Osteoblast (primary cell): ENCODE data around the gene LMCD1. TPM values are rescaled to one million over a fixed set of nuclear protein-coding genes. Genes with fewer than 3 reads are reported as not detected.

Experiments used
- DNase-seq: peaks from one replicate; pipeline ENCODE4 v3.0.0; 2011; ENCODE audit warnings: low spot score, mixed read lengths; ENCODE audit not compliant: insufficient read length; ENCODE audit errors: missing footprints
- H2AFZ ChIP-seq: 2 replicates; pipeline ENCODE4 v1.6.0; 2011; ENCODE audit warnings: mild to moderate bottlenecking, low read length
- H3K27ac ChIP-seq: 2 replicates; pipeline ENCODE4 v1.5.1; 2011; ENCODE audit warnings: mild to moderate bottlenecking, low read depth, low read length, moderate library complexity
- H3K27me3 ChIP-seq: 2 replicates; pipeline ENCODE4 v1.6.0; 2012; ENCODE audit warnings: mild to moderate bottlenecking, control low read depth, inconsistent platforms, low read length, moderate library complexity; ENCODE audit not compliant: insufficient read depth
- H3K36me3 ChIP-seq: 2 replicates; pipeline ENCODE4 v1.5.1; 2011; ENCODE audit warnings: mild to moderate bottlenecking, low read length, control low read depth, moderate library complexity; ENCODE audit not compliant: insufficient read depth
- H3K4me1 ChIP-seq: 2 replicates; pipeline ENCODE4 v1.5.1; 2011; ENCODE audit warnings: mild to moderate bottlenecking, low read length, control low read depth, moderate library complexity; ENCODE audit not compliant: insufficient read depth
- H3K4me2 ChIP-seq: 2 replicates; pipeline ENCODE4 v1.6.0; 2011; ENCODE audit warnings: mild to moderate bottlenecking, low read length; ENCODE audit not compliant: insufficient read depth
- H3K4me3 ChIP-seq: fragments of 200-600 bp; sonication (generic); 3 replicates; pipeline ENCODE4 v1.5.1; 2012; ENCODE audit warnings: mild to moderate bottlenecking, low read length, inconsistent platforms; ENCODE audit not compliant: insufficient read depth
- H3K79me2 ChIP-seq: 2 replicates; pipeline ENCODE4 v1.6.0; 2012; ENCODE audit warnings: mild to moderate bottlenecking, low read length, control low read depth, inconsistent platforms; ENCODE audit not compliant: insufficient read depth
- H3K9me3 ChIP-seq: 2 replicates; pipeline ENCODE4 v1.5.1; 2011; ENCODE audit warnings: low read depth, low read length, control low read depth
- H4K20me1 ChIP-seq: 2 replicates; pipeline ENCODE4 v1.6.0; 2012; ENCODE audit warnings: mild to moderate bottlenecking, low read length, control low read depth; ENCODE audit not compliant: insufficient read depth
- CTCF ChIP-seq: IDR thresholded peaks from 2 replicates; pipeline ENCODE4 v1.5.1; 2011; ENCODE audit warnings: mild to moderate bottlenecking, low read depth, low read length, moderate library complexity; ENCODE audit errors: extremely low read depth
- total RNA-seq: library from RNA; depleted of rRNA; stranded (reverse); fragments of >200 nt; gene quantifications from 2 replicates; pipeline ENCODE4 v1.2.3, GENCODE V29; 2012

LMCD1 gene
- total RNA-seq, 1 donor, result 294 TPM

GRCh38 chr3:8482960-8483665, 18.5 kb upstream of the LMCD1 start:
- peak overlapping the region; percentile 89 for H3K27ac ChIP-seq
- no peaks in the 10 kb centered on the region for H3K36me3 ChIP-seq
- peak overlapping the region; percentile 29 for H3K4me2 ChIP-seq

GRCh38 chr3:8484409-8485140, 17.0 kb upstream of the LMCD1 start:
- DNase-seq, result no peak
- Histone ChIP-seq H3K4me3 (no peak overlapping the region), H3K4me2 (no peak overlapping the region), H4K20me1 (no peaks in the 10 kb centered on the region), H3K36me3 (no peaks in the 10 kb centered on the region), H3K27ac (peak overlapping the region; percentile 89), H2AFZ (no peak overlapping the region), H3K9me3 (no peaks in the 10 kb centered on the region), H3K27me3 (no peaks in the 10 kb centered on the region), H3K4me1 (peaks cover 37% of the 10 kb centered on the region), H3K79me2 (no peaks in the 10 kb centered on the region)
- no peak for TF ChIP-seq CTCF

More at GRCh38 chr3:8482960-8483665, 18.5 kb upstream of the LMCD1 start:
- no peaks in the 10 kb centered on the region for H3K79me2 ChIP-seq
- DNase-seq, result peak; percentile 94
- peaks cover 28% of the 10 kb centered on the region for H3K4me1 ChIP-seq
- TF ChIP-seq CTCF, result no peak
- no peaks in the 10 kb centered on the region for H3K9me3 ChIP-seq
- no peaks in the 10 kb centered on the region for H3K27me3 ChIP-seq
- no peak overlapping the region for H2AFZ ChIP-seq
- H3K4me3 ChIP-seq, result no peak overlapping the region
- no peaks in the 10 kb centered on the region for H4K20me1 ChIP-seq

- no peaks in the 10 kb centered on the region for H3K36me3 ChIP-seq
- peak overlapping the region; percentile 89 for H3K27ac ChIP-seq
- H3K9me3 ChIP-seq, result no peaks in the 10 kb centered on the region
- no peak for TF ChIP-seq CTCF
- H2AFZ ChIP-seq, result no peak overlapping the region
- H4K20me1 ChIP-seq, result no peaks in the 10 kb centered on the region
- no peaks in the 10 kb centered on the region for H3K27me3 ChIP-seq
- no peaks in the 10 kb centered on the region for H3K79me2 ChIP-seq
- peaks cover 44% of the 10 kb centered on the region for H3K4me1 ChIP-seq
- no peak overlapping the region for H3K4me3 ChIP-seq
- no peak overlapping the region for H3K4me2 ChIP-seq
- peak; percentile 27 for DNase-seq
Observed at GRCh38 chr3:8485141-8485870, 16.3 kb upstream of the LMCD1 start.

GRCh38 chr3:8485943-8486342, 15.7 kb upstream of the LMCD1 start:
- Histone ChIP-seq H3K27ac (peak overlapping the region; percentile 89), H3K27me3 (no peaks in the 10 kb centered on the region), H3K9me3 (no peaks in the 10 kb centered on the region), H3K4me3 (no peak overlapping the region), H3K4me1 (peaks cover 49% of the 10 kb centered on the region), H2AFZ (no peak overlapping the region), H3K79me2 (no peaks in the 10 kb centered on the region), H3K4me2 (no peak overlapping the region), H3K36me3 (no peaks in the 10 kb centered on the region), H4K20me1 (no peaks in the 10 kb centered on the region)
- TF ChIP-seq CTCF, result no peak
- no peak for DNase-seq
